H1 (cell line): ENCODE measurements around the gene KRTAP3-1. TPM values are rescaled to one million over a fixed set of nuclear protein-coding genes. Genes with fewer than 3 reads are reported as not detected.

Source experiments
- CHD1 ChIP-seq: IDR thresholded peaks from 2 replicates; pipeline ENCODE4 v1.6.1; 2012; ENCODE audit warnings: low read depth, low read length, improper control_type of control experiment
- E2F6 ChIP-seq: IDR thresholded peaks from 2 replicates; pipeline ENCODE4 v1.6.1; 2012; ENCODE audit warnings: inconsistent platforms
- MAX ChIP-seq: IDR thresholded peaks from 2 replicates; pipeline ENCODE4 v1.6.1; 2012; ENCODE audit warnings: inconsistent platforms
- polyA plus RNA-seq, 7 experiments: library from polyadenylated mRNA; depleted of rRNA in 3 of 7; stranded (reverse) in 5 of 7; unstranded in 2 of 7; fragments of >200 nt in 5 of 7; fragments of 200-250 nt in 2 of 7; gene quantifications; 1 replicate in 5 of 7; 2 replicates in 1 of 7; 4 replicates in 1 of 7; pipeline versions ENCODE4 v1.2.1 to v1.2.3, GENCODE V29; 2011 to 2013; ENCODE audit warnings: missing spikeins in 2 of 7, mixed read lengths in 2 of 7
- total RNA-seq: library from RNA; stranded (reverse); fragmentation: NEBNext Ultra II Directional; extraction: Animal tissue kit (Norgen Biotek cat#: 25700); gene quantifications from 2 replicates; pipeline ENCODE4 v1.2.1, GENCODE V29; 2021

The KRTAP3-1 gene
- total and polyA plus RNA-seq, 2 of the 8 experiments (the other 6 are each of a cell fraction or from before 2014, with no cell fraction given), result not detected

GRCh38 chr17:41010441-41010840 is 1.5 kb upstream of the KRTAP3-1 start (continued):
- TF ChIP-seq MAX (no peak), E2F6 (no peak), CHD1 (no peak)
